Esophagus squamous epithelium (tissue), 5 donors: ENCODE data around the gene POLR1B. TPM values are rescaled to one million over a fixed set of nuclear protein-coding genes. Genes with fewer than 3 reads are reported as not detected.
"Not testable (repeated sequence)": the region's sequence is repeated elsewhere in the genome, so short reads cannot be mapped to it uniquely, and the experiment has no call there.

Experiments used
- DNase-seq: peaks from one replicate; lab custom pipeline; 2025; lab: John Stamatoyannopoulos, UW
- H3K27ac ChIP-seq, 4 donors: fragments of 200-600 bp; sonication (generic); one replicate each; pipeline ENCODE4 v1.5.1; 2016 to 2019; ENCODE audit warnings: mild to moderate bottlenecking in 1 of 4
- H3K27me3 ChIP-seq, 4 donors: fragments of 200-600 bp; sonication (generic); 1 replicate in 3 of 4; 2 replicates in 1 of 4; pipeline versions ENCODE4 v1.5.1 to v1.6.0; 2017 to 2021; ENCODE audit warnings: antibody characterized with exemption in 1 of 4
- H3K36me3 ChIP-seq, 3 donors: fragments of 200-600 bp; sonication (generic); one replicate each; pipeline ENCODE4 v1.5.1; 2016 to 2019
- H3K4me1 ChIP-seq, 3 donors: fragments of 200-600 bp; sonication (generic); one replicate each; pipeline ENCODE4 v1.5.1; 2017 to 2019
- H3K4me3 ChIP-seq, 4 donors: fragments of 200-600 bp; sonication (generic); 1 replicate in 3 of 4; 2 replicates in 1 of 4; pipeline ENCODE4 v1.5.1; 2016 to 2019; ENCODE audit warnings: mild to moderate bottlenecking in 2 of 4, moderate library complexity in 1 of 4
- H3K9me3 ChIP-seq, 3 donors: fragments of 200-600 bp; sonication (generic); one replicate each; pipeline ENCODE4 v1.5.1; 2016 to 2019
- CTCF ChIP-seq, 6 experiments: fragments of 450-650 bp in 4 of 6; fragments of 200-600 bp in 2 of 6; sonication (generic) in 2 of 6; IDR thresholded peaks; one replicate each; pipeline ENCODE4 v1.5.1; 2016 to 2019; ENCODE audit warnings: antibody characterized with exemption in 6 of 6, mild to moderate bottlenecking in 4 of 6, moderate library complexity in 4 of 6
- POLR2A ChIP-seq, 4 donors: fragments of 450-650 bp; IDR thresholded peaks; one replicate each; pipeline ENCODE4 v1.6.1; 2017; ENCODE audit warnings: antibody characterized with exemption in 4 of 4, mild to moderate bottlenecking in 4 of 4, moderate library complexity in 3 of 4
- WGBS, 2 donors: methylation state at CpG; one replicate each; pipeline ENCODE4 v1.1.5; 2018; 5-methylcytosine and 5-hydroxymethylcytosine counted together
- intact Hi-C: fragments of 100-400 bp; cut with DNase I; formaldehyde crosslinking; loops from one replicate; pipeline ENCODE4 v1.15.0; 2022
- total RNA-seq, 4 donors: library from RNA; depleted of rRNA; stranded (reverse); fragments of >200 nt; gene quantifications; one replicate each; pipeline ENCODE4 v1.1.0, GENCODE V29; 2016
- donor health status: DM: yes; HTN: yes; CAD: no.

The POLR1B gene
- total RNA-seq, 4 donors from 2014 or later, result 16.7 to 31.3 (median 21.1) TPM

GRCh38 chr2:112520234-112520783, 22.0 kb upstream of the POLR1B start:
- Histone ChIP-seq H3K27ac (no peak overlapping the region), H3K27me3 (no peaks in the 10 kb centered on the region), H3K4me3 (no peak overlapping the region), H3K9me3 (no peaks in the 10 kb centered on the region), H3K4me1 (no peaks in the 10 kb centered on the region), H3K36me3 (peaks cover 0 to 80% (median 14%) of the 10 kb centered on the region in 3 donors)
- TF ChIP-seq POLR2A (IDR thresholded peaks at IDR 0.05) (no peak), CTCF (IDR thresholded peaks at IDR 0.05) (no peak)
- DNase-seq, result no peak
- WGBS, 2 donors, result 87 to 90% methylated on average over 3 to 6 of the region's 7 CpGs
- intact Hi-C loops, result no loop called here

GRCh38 chr2:112523291-112523777, 18.9 kb upstream of the POLR1B start:
- intact Hi-C loops, result no loop called here
- TF ChIP-seq CTCF (IDR thresholded peaks at IDR 0.05) (no peak), POLR2A (IDR thresholded peaks at IDR 0.05) (no peak)
- 88 to 92% methylated on average over 3 of the region's 3 CpGs for whole genome bisulfite sequencing, 2 donors
- no peak for DNase-seq
- Histone ChIP-seq H3K9me3 (no peaks in the 10 kb centered on the region), H3K4me1 (no peaks in the 10 kb centered on the region), H3K27me3 (no peaks in the 10 kb centered on the region), H3K27ac (no peak overlapping the region), H3K4me3 (no peak overlapping the region), H3K36me3 (peaks cover 0 to 63% (median 14%) of the 10 kb centered on the region in 3 donors)

- H3K36me3 ChIP-seq, result peaks cover 5 to 63% (median 14%) of the 10 kb centered on the region in 3 donors
- 89 to 98% methylated on average over 3 of the region's 3 CpGs for WGBS, 2 donors
- DNase-seq, H3K4me3 ChIP-seq, H3K4me1 ChIP-seq, H3K27me3 ChIP-seq, H3K9me3 ChIP-seq, intact Hi-C loops, H3K27ac ChIP-seq: not testable (repeated sequence)
These were observed 18.0 kb upstream of the POLR1B start for GRCh38 chr2:112524276-112524675.

GRCh38 chr2:112528541-112528940, 13.7 kb upstream of the POLR1B start:
- Histone ChIP-seq H3K27me3 (no peaks in the 10 kb centered on the region), H3K4me1 (no peaks in the 10 kb centered on the region), H3K9me3 (no peaks in the 10 kb centered on the region), H3K27ac (no peak overlapping the region), H3K4me3 (no peak overlapping the region), H3K36me3 (peaks cover 0 to 62% (median 5%) of the 10 kb centered on the region in 3 donors)
- 88 to 92% methylated on average over 4 to 5 of the region's 5 CpGs for WGBS, 2 donors
- no peak for TF ChIP-seq CTCF (IDR thresholded peaks at IDR 0.05)
- no peak for TF ChIP-seq POLR2A (IDR thresholded peaks at IDR 0.05)
- DNase-seq, result no peak
- intact Hi-C loops, result no loop called here

- intact Hi-C loops, result no loop called here
- TF ChIP-seq CTCF (IDR thresholded peaks at IDR 0.05), result no peak
These were observed 12.5 kb upstream of the POLR1B start for GRCh38 chr2:112529757-112530156.

More at GRCh38 chr2:112529757-112530156, 12.5 kb upstream of the POLR1B start:
- H3K27ac ChIP-seq, result no peak overlapping the region
- no peak overlapping the region for H3K4me3 ChIP-seq
- H3K9me3 ChIP-seq, result no peaks in the 10 kb centered on the region
- 61 to 78% methylated on average over 4 of the region's 4 CpGs for WGBS, 2 donors
- H3K4me1 ChIP-seq, result no peaks in the 10 kb centered on the region
- no peaks in the 10 kb centered on the region for H3K27me3 ChIP-seq
- H3K36me3 ChIP-seq, result peaks cover 0 to 58% (median 5%) of the 10 kb centered on the region in 3 donors
- DNase-seq, result no peak
